Left renal cortex interstitium (tissue), 4 donors: Measurements from ENCODE around the gene SOX12. TPM values are rescaled to one million over a fixed set of nuclear protein-coding genes. Genes with fewer than 3 reads are reported as not detected.
"Not testable (repeated sequence)": the region's sequence is repeated elsewhere in the genome, so short reads cannot be mapped to it uniquely, and the experiment has no call there.

Experiments
- DNase-seq, 4 donors: peaks; one replicate each; pipeline ENCODE4 v3.0.0-alpha.2; 2013; ENCODE audit warnings: low read depth in 4 of 4, low spot score in 2 of 4, missing footprints in 1 of 4
- polyA plus RNA-seq, 4 donors: library from polyadenylated mRNA; unstranded; fragments of 120-200 nt; gene quantifications; one replicate each; pipeline ENCODE4 v1.2.1, GENCODE V29; 2013; ENCODE audit not compliant: insufficient read length in 4 of 4

Gene SOX12
- polyA plus RNA-seq, 4 donors: 25.1 to 45.5 (median 36.8) TPM

- DNase-seq: no peak
These were observed 33.7 kb downstream of the SOX12 start for GRCh38 chr20:358891-359555.

DNA sequence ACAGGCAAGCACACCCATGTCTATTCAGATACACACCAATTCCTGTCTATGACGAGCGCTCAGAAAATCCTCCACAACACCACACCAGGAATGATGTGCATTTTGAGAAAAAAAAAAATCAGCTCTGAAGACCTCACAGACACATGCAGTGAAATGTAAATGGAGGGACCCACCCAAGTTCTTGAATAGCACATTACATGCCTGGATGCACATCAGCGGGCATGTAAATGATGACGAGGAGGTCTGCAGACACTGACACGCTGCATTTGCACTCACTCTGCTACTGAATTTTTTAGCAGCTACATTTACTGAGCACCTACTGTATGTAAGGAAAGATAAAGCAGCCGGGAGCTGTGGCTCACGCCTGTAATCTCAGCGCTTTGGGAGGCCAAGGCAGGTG lies 36.2 kb downstream of the SOX12 start:
- no peak for DNase-seq

GRCh38 chr20:362271-363254 lies 37.2 kb downstream of the SOX12 start:
- no peak for DNase-seq

DNA sequence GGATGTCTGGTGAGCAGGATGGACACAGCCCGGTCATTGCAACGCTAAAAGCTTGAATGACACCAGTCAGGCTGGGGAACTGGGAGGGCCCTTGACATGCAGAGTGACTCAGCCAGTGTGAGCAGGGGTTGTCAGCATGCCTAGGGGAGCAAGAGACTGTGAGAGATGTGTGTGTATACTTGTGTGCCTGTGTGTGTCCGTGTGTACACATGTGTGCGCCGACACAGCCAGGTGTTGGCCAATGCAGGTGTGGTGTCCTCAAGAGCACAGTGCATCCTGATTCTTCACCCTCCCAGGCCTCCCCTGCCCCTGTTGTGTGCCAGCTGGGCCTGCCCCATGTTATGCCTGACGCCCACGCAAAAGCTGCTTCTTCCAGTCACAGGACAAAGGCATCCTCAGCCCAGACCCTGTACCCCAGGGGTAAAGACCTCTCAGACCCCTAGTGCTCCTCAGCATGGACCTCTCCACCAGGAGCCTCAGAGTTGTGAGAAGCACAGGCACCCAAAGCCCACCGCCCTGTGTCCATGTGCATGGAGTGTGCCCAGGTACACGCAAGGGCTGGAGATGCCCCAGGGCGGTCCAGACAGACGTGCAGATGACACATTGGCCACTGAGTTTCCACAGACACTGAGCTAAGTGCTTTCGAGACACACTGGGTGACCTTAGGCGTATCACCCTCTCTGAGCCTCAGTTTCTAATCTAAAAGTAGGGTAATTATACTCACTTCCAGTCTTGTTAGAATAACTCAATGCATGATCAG lies 38.1 kb downstream of the SOX12 start:
- no peak for DNase-seq

DNA sequence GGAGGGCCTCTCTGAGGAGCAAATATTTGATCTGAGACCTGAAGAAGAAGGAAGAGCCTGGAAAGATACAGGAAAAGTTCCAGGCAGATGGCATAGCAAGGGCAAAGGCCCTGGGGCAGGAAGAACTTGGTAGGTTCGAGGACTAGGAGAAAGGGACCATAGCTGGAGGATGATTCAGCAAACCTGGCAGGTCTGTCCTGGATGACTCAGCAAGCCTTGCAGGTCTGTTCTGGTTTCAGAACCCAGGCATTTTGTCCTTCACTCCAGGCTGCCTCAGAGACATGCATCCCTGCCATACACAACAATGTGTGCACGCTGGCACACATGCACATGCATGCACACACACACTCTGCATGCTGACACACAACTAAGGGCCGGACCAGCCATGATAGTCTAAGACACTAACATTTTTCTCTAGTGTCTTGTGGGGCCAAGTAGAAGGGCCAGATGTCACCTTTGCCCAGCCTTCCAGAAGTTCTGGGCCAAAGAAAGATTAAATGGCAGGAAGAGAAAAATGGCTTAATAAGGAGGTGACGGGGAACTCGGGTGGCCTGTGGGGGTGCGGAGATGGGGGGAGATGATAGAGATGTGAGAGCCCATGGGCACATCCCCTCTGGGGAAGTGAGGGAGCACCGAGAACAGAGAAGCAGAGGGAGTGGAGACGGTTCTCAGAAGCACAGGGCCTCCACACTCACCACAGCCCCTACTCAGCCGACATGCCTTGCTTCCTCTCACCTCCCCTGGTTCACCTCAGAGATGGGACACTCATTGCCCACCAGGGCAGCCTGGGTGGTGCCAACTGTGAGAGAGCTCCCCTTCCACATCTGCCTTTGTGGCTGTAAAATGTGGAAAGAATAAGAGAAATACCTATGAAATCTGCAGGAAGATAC lies 39.8 kb downstream of the SOX12 start:
- no peak for DNase-seq

- DNase-seq: no peak
These were observed 40.8 kb downstream of the SOX12 start for GRCh38 chr20:366041-366718.

GRCh38 chr20:366719-367485 lies 41.5 kb downstream of the SOX12 start:
- no peak for DNase-seq

GRCh38 chr20:367486-367887 lies 42.1 kb downstream of the SOX12 start:
- DNase-seq: no peak

- DNase-seq: no peak
These were observed 43.6 kb downstream of the SOX12 start for GRCh38 chr20:368915-369314.

DNA sequence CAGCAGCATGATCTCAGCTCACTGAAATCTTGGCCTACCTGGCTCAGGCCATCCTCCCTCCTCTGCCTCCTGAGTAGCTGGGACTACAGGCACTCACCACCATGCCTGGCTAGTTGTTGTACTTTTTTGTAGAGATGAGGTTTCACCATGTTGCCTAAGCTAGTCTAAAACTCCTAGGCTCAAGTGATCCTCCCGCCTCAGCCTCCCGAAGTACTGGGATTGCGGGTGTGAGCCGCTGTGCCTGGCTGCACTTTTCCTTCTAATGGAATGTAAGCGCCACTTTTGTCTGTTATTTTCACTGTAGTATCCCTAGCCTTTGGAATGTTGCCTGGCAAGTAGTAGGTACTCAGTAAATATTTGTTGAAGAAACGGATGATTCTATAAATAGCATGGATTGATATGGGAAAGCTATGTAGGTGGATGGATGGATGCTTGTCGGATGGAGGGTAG lies 44.8 kb downstream of the SOX12 start:
- DNase-seq: no peak

DNA sequence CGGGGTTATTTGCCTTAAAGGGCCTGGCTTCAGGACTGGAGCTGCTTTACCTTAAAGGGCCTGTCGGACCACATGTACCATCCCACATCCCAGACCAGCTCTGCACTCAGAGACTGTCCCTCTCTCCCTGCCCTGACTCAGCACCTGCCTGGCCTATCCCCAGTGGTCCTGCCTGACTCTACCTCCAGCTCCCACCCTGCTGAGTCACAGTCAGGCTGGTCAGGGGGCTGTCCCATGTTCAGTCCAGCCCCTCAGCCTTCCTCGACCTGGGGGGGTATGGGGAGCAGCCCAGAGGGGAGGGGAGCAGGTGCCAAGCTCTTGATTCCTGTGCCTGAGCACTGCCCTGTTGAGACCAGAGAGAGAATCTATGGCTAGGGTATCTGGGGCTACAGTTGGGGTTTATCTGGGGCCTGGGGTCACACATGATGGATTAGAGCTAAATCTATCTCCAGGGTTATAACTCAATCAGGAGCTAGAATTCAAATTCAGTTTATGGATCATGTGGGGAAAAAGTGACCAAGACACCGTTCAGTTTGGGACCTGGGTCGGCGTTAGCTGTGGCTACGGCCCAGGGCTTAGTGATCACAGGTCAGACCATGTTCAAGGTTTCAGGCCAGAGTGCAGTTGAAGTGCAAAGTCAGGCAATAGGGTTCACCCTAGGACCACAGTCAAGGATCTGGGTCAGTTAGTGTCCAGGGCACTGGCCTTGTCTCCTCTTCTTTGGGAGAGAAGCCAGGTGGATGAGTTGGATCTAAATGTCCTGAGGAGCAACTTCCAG lies 45.8 kb downstream of the SOX12 start:
- DNase-seq: no peak

DNA sequence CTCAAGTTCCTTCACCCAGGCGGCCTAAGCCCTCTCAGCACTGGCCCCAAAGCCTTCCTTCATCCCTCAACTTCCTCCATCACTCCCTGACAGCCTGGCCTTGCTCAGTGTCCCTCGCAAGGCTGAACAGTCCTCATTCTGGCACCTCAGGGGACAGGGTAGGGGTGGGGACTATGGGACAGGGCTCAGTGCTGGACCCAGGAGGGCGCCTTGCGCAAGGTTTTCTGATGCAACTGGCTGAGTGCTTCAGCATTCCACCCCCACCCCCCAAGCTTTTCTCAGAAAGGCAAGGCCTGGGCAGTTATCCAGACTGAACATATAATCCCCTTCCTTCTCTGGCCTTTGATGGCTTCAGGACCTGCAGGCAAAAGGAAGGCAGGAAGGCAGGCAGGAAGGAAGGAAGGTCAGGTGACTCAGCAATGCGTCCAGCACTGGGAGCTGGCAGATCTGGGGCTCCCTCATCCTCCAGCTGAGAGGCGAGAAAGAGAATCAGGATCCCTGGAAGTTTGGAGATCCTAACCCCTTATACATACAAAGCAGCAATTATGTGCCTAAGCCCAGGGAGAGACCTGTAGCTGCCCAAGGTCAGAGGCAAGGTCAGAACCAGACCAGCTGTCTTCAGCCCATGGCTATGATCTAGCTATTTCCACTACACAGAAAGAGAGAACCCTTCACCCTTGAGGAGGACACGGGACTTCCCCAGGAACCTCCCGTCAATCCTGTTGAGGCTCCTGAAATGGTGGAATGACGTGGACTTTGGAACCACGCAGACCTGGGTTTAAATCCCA lies 46.6 kb downstream of the SOX12 start:
- no peak for DNase-seq

- DNase-seq: not testable (repeated sequence)
These were observed 47.3 kb downstream of the SOX12 start for GRCh38 chr20:372543-373082.

GRCh38 chr20:373171-373890 lies 48.0 kb downstream of the SOX12 start:
- no peak for DNase-seq

DNA sequence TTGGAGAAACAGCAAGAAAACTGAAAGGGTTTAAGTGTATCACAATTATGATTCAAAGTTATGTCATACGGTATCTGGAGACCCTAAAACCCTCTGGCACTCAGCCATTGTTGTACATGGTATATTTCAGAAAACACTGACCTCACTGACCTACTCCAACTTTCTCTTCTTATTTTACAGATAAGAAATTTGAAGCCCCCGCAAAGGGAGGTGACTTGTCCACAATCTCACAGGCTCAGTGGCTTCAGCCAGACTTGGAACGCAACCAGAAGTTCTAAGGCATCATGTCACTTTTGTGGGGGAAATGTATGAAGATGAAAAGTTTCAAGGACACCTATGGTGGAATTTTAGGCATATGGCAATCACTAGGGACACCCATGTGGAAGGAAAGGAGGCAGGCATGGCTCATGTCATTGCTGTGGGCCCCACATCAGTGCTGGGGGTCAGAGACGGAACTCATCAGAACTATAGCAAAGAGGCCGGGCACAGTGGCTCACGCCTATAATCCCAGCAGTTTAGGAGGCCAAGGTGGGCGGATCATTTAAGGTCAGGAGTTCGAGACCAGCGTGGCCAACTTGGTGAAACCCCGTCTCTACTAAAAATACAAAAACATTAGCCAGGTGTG lies 50.0 kb downstream of the SOX12 start:
- DNase-seq: no peak

DNA sequence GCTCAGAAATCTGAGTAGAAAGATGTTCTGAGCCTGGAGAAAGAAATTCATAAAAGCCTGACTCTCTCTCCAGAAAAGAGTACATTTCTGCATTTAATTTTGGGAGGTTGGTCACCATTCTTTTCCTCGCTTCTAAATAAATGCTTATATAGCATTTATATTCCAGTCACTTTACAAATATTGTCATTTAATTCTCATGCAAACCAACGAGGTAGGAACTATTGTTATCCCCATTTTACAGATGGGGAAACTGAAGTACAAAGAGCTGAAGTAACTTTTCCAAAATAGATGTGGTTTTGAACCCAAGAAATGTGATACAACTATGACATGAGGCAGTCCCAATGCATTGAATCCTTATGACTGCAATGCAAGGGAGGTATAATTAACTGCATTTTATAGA lies 50.7 kb downstream of the SOX12 start:
- DNase-seq: no peak
